Lung (tissue), 12 donors: ENCODE data around the gene MTHFD2L. TPM values are rescaled to one million over a fixed set of nuclear protein-coding genes. Genes with fewer than 3 reads are reported as not detected.

ENCODE experiments used
- ATAC-seq: fragments of 200-7000 bp; cut with Tn5 transposase; one replicate; pipeline ENCODE4 v1.9.1; 2020; ENCODE audit warnings: moderate number of reproducible peaks; ENCODE audit not compliant: insufficient read depth, low FRiP score
- DNase-seq, 3 donors: peaks; one replicate each; pipeline ENCODE4 v3.0.0-alpha.2; 2013 to 2017
- H3K27ac ChIP-seq, 2 donors: one replicate each; pipeline ENCODE4 v1.5.1; 2013; ENCODE audit warnings: mild to moderate bottlenecking in 2 of 2, moderate library complexity in 2 of 2, control low read depth in 1 of 2, inconsistent platforms in 1 of 2, low read depth in 1 of 2, low read length in 1 of 2
- H3K27me3 ChIP-seq, 3 donors: one replicate each; pipeline ENCODE4 v1.5.1; 2013; ENCODE audit warnings: low read length in 2 of 3; ENCODE audit not compliant: control insufficient read depth in 3 of 3, insufficient read depth in 3 of 3
- H3K36me3 ChIP-seq, 4 donors: one replicate each; pipeline ENCODE4 v1.5.1; 2013; ENCODE audit warnings: low read length in 4 of 4, mild to moderate bottlenecking in 1 of 4, moderate library complexity in 1 of 4; ENCODE audit not compliant: control insufficient read depth in 4 of 4, insufficient read depth in 4 of 4
- H3K4me1 ChIP-seq, 5 donors: one replicate each; pipeline ENCODE4 v1.5.1; 2013; ENCODE audit warnings: low read length in 5 of 5, mild to moderate bottlenecking in 2 of 5, moderate library complexity in 1 of 5; ENCODE audit not compliant: control insufficient read depth in 5 of 5, insufficient read depth in 5 of 5
- H3K4me3 ChIP-seq: one replicate; pipeline ENCODE4 v1.5.1; 2013; ENCODE audit warnings: mild to moderate bottlenecking, control low read depth, moderate library complexity
- H3K9ac ChIP-seq, 2 donors: one replicate each; pipeline ENCODE4 v1.5.1; 2013; ENCODE audit warnings: low read length in 2 of 2, control low read depth in 1 of 2; ENCODE audit not compliant: insufficient read depth in 1 of 2
- H3K9me3 ChIP-seq, 4 donors: one replicate each; pipeline ENCODE4 v1.5.1; 2013; ENCODE audit warnings: low read length in 3 of 4, mild to moderate bottlenecking in 1 of 4, moderate library complexity in 1 of 4; ENCODE audit not compliant: control insufficient read depth in 4 of 4, insufficient read depth in 3 of 4
- WGBS, 2 donors: extraction: QIAGEN DNeasy Blood & Tissue Kit; methylation state at CpG; one replicate each; pipeline ENCODE4 v1.1.7; 2013; 5-methylcytosine and 5-hydroxymethylcytosine counted together
- polyA plus RNA-seq, 2 donors: library from polyadenylated mRNA; stranded (reverse); fragments of 200-250 nt; gene quantifications; one replicate each; pipeline ENCODE4 v1.2.1, GENCODE V29; 2013
- total RNA-seq, 2 donors: library from RNA; depleted of rRNA in 1 of 2; stranded (reverse); fragments of >200 nt in 1 of 2; gene quantifications; one replicate each; pipeline ENCODE4 v1.2.1, GENCODE V29; 2014 to 2021
- TF ChIP-seq, protein P1 (sequence below): IDR thresholded peaks from 2 replicates; pipeline ENCODE4 v1.5.1; 2012; ENCODE audit warnings: mild to moderate bottlenecking; ENCODE audit errors: control extremely low read depth, extremely low read depth
- donor health status: control.
- donor health status: control.
- donor health status: Bipolar disorder and iron deficiency.
- donor health status: healthy.
- donor health status: DM: yes; HTN: yes; CAD: no.

Gene MTHFD2L
- total and polyA plus RNA-seq, 4 donors = 11.9 to 32.1 (median 15.4) TPM

DNA sequence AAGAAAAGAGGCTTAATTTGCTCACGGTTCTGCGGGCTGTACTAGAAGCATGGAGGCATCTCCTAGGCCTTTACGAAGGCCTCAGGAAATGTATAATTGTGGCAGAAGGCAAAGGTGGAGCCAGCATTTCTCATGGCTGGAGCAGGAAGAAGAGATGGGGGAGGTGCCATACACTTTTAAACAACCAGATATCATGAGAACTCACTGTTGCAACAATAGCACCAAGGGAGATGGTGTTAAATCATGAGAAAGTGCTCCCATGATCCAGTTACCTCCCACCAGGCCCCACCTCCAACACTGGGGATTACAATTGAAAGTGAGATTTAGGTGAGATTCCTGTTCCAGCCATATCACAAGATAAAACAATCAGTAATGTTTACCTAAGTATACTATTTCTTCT lies 45.5 kb downstream of the MTHFD2L start:
- ATAC-seq = no peak
- no peaks in the 10 kb centered on the region for H3K9me3 ChIP-seq
- H3K27ac ChIP-seq = no peak overlapping the region
- H3K9ac ChIP-seq = no peak overlapping the region
- no peak for DNase-seq
- no peak overlapping the region for H3K4me3 ChIP-seq
- TF ChIP-seq, protein P1, sequence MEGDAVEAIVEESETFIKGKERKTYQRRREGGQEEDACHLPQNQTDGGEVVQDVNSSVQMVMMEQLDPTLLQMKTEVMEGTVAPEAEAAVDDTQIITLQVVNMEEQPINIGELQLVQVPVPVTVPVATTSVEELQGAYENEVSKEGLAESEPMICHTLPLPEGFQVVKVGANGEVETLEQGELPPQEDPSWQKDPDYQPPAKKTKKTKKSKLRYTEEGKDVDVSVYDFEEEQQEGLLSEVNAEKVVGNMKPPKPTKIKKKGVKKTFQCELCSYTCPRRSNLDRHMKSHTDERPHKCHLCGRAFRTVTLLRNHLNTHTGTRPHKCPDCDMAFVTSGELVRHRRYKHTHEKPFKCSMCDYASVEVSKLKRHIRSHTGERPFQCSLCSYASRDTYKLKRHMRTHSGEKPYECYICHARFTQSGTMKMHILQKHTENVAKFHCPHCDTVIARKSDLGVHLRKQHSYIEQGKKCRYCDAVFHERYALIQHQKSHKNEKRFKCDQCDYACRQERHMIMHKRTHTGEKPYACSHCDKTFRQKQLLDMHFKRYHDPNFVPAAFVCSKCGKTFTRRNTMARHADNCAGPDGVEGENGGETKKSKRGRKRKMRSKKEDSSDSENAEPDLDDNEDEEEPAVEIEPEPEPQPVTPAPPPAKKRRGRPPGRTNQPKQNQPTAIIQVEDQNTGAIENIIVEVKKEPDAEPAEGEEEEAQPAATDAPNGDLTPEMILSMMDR = no peak
- H3K4me1 ChIP-seq = peaks cover 0 to 5% (median 3%) of the 10 kb centered on the region in 5 donors
- peaks cover 0 to 12% (median under 1%) of the 10 kb centered on the region in 4 donors for H3K36me3 ChIP-seq
- no peaks in the 10 kb centered on the region for H3K27me3 ChIP-seq
- 84 to 91% methylated on average over 3 of the region's 3 CpGs for WGBS, 2 donors

DNA sequence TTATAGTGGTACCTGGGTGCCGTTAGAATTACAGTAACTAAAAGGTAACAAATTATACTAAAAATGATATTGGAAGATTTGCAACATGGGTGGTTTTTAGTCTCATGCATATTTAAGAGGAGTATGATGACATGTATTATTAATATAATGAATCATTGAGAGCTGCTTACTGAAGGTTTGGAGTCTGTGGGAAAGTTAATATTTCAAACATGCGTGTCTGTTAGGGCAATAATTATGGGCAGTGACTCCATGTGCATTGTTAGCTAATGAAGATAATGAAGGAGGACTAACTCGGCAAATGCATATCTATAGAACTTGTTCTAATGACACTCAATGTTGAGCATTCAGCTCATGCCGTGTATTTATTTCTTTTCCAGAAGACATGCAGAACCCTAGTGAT lies 47.1 kb downstream of the MTHFD2L start:
- no peaks in the 10 kb centered on the region for H3K9me3 ChIP-seq
- ATAC-seq (no peak), DNase-seq (no peak)
- no peak overlapping the region for H3K27ac ChIP-seq
- H3K27me3 ChIP-seq = no peaks in the 10 kb centered on the region
- 95% methylated on average over 4 of the region's 4 CpGs for WGBS, 2 donors
- TF ChIP-seq, protein P1 = no peak
- H3K4me1 ChIP-seq = peaks cover 0 to 5% (median 3%) of the 10 kb centered on the region in 5 donors
- no peak overlapping the region for H3K9ac ChIP-seq
- no peak overlapping the region for H3K4me3 ChIP-seq
- peaks cover 0 to 12% (median under 1%) of the 10 kb centered on the region in 4 donors for H3K36me3 ChIP-seq

DNA sequence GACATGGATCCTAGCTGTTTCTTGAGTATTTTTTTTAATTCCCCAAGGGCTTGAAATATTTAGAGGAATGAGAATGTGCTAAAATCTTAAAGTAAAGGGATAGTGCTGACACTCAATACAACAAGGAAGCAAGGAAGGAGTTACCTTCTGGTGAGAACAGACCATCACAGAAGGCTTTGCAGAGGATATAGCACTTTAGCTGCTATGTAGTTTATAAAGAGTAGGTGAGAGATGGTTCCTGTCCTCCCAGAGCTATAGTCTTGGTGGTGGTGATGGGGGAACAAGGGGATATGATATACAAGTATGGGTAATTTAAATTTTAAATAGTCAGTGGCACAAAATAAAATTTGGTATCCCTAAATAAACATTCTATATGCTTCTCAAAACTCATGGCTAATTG lies 47.6 kb downstream of the MTHFD2L start:
- Histone ChIP-seq H3K36me3 (peaks cover 0 to 12% (median under 1%) of the 10 kb centered on the region in 4 donors), H3K9me3 (no peaks in the 10 kb centered on the region), H3K4me3 (no peak overlapping the region), H3K4me1 (peaks cover 0 to 4% (median 3%) of the 10 kb centered on the region in 5 donors), H3K9ac (no peak overlapping the region), H3K27ac (no peak overlapping the region), H3K27me3 (no peaks in the 10 kb centered on the region)
- TF ChIP-seq, protein P1 = no peak
- ATAC-seq (no peak), DNase-seq (no peak)
